ENCODE measurements around the gene P3H3.

DNA sequence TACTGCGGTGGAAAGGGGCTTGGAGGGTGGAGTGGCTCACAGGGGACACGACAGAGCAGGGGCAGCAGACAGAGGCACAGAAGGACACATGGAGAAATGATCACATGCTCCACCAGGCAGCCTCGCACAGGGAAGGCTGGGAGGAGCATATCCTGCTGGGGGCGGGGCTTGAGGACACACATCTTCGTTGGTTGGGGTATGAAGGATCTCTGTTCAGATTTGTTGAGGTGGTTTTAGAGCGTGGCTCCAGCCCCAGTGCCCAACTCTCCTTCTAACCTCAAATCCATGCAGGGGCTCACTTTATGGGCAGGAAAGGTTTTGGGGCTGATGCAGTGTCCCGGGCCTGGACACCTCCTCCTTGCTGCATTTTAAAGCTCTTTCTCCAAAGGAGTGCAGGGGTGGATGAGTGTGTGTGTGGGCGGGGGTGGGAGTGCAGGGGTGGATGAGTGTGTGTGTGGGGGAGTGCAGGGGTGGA, 733 bp upstream of the P3H3 start:
- TF ChIP-seq POLR2A (IDR thresholded peaks at IDR 0.05; ENCODE audit: low read depth, low read length) (no peak), CEBPB (IDR thresholded peaks at IDR 0.05; ENCODE audit: low read depth, low read length) (no peak), SMC3 (IDR thresholded peaks at IDR 0.05; ENCODE audit: low read depth, low read length) (no peak), NFE2L2 (IDR thresholded peaks at IDR 0.05; ENCODE audit: low read depth, low read length) (no peak), BHLHE40 (IDR thresholded peaks at IDR 0.05; ENCODE audit: low read depth, low read length) (no peak), RCOR1 (IDR thresholded peaks at IDR 0.05; ENCODE audit: insufficient replicate concordance, low read length) (no peak), MXI1 (IDR thresholded peaks at IDR 0.05; ENCODE audit: borderline replicate concordance, low read depth, low read length) (peak; percentile 71; the same call in 1 of the 2 replicates), RFX5 (IDR thresholded peaks at IDR 0.05; ENCODE audit: low read depth, low read length) (no peak), FOS (IDR thresholded peaks at IDR 0.05; ENCODE audit: low read depth, low read length) (no peak)
- TF ChIP-seq, protein P1, sequence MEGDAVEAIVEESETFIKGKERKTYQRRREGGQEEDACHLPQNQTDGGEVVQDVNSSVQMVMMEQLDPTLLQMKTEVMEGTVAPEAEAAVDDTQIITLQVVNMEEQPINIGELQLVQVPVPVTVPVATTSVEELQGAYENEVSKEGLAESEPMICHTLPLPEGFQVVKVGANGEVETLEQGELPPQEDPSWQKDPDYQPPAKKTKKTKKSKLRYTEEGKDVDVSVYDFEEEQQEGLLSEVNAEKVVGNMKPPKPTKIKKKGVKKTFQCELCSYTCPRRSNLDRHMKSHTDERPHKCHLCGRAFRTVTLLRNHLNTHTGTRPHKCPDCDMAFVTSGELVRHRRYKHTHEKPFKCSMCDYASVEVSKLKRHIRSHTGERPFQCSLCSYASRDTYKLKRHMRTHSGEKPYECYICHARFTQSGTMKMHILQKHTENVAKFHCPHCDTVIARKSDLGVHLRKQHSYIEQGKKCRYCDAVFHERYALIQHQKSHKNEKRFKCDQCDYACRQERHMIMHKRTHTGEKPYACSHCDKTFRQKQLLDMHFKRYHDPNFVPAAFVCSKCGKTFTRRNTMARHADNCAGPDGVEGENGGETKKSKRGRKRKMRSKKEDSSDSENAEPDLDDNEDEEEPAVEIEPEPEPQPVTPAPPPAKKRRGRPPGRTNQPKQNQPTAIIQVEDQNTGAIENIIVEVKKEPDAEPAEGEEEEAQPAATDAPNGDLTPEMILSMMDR (conservative IDR thresholded peaks at IDR 0.05; ENCODE audit: low read depth, low read length) = no peak
- TF ChIP-seq, protein P2, sequence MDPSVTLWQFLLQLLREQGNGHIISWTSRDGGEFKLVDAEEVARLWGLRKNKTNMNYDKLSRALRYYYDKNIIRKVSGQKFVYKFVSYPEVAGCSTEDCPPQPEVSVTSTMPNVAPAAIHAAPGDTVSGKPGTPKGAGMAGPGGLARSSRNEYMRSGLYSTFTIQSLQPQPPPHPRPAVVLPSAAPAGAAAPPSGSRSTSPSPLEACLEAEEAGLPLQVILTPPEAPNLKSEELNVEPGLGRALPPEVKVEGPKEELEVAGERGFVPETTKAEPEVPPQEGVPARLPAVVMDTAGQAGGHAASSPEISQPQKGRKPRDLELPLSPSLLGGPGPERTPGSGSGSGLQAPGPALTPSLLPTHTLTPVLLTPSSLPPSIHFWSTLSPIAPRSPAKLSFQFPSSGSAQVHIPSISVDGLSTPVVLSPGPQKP (IDR thresholded peaks at IDR 0.05; ENCODE audit: borderline replicate concordance, low read depth, low read length) = no peak
- TF ChIP-seq, protein P3, sequence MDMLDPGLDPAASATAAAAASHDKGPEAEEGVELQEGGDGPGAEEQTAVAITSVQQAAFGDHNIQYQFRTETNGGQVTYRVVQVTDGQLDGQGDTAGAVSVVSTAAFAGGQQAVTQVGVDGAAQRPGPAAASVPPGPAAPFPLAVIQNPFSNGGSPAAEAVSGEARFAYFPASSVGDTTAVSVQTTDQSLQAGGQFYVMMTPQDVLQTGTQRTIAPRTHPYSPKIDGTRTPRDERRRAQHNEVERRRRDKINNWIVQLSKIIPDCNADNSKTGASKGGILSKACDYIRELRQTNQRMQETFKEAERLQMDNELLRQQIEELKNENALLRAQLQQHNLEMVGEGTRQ (IDR thresholded peaks at IDR 0.05; ENCODE audit: low read depth, low read length) = peak; percentile 85
